Measurements from ENCODE around the gene GPC1.

The GPC1 gene

GRCh38 chr2:240498958-240499260 is 63.4 kb downstream of the GPC1 start:
- POLR2A ChIA-PET = no interaction called here

GRCh38 chr2:240499309-240500301 is 64.1 kb downstream of the GPC1 start:
- CTCF ChIA-PET = no interaction called here
- Histone ChIP-seq H3K36me3 (ENCODE audit: control insufficient read depth in 2 of 2, insufficient read depth in 1 of 2, low read length in 2 of 2) (peaks cover 0 to 9% of the 10 kb centered on the region in 2 experiments; a peak in 1 of 3 replicates), H3K4me3 (ENCODE audit: low read depth, low read length) (no peak overlapping the region), H3K4me1 (ENCODE audit: control insufficient read depth, insufficient read depth, low read length) (no peaks in the 10 kb centered on the region), H3K27ac (ENCODE audit: extremely low read depth, low read depth, low read length) (no peak overlapping the region), H3K9me3 (ENCODE audit: control insufficient read depth, insufficient read depth, low read depth, low read length) (no peaks in the 10 kb centered on the region)
- TF ChIP-seq BCL11B (tag by site-specific recombination; IDR thresholded peaks at IDR 0.05; ENCODE audit: low read depth) = no peak
- peak; percentile 37; the same call in 1 of the 2 replicates for TF ChIP-seq EGR2 (tag by site-specific recombination; IDR thresholded peaks at IDR 0.05; ENCODE audit: low read depth)
- POLR2A ChIA-PET = interaction anchor here (1.1 kb wide), 1 partner anchor 87 kb away, joined by 4 read pairs; the partner anchor contains the start of gene CAPN10

More at GRCh38 chr2:240498958-240499260, 63.4 kb downstream of the GPC1 start:
- CTCF ChIA-PET = no interaction called here
- H3K36me3 ChIP-seq (ENCODE audit: control insufficient read depth in 2 of 2, insufficient read depth in 1 of 2, low read length in 2 of 2) = peaks cover 0 to 9% of the 10 kb centered on the region in 2 experiments; a peak in 1 of 3 replicates
- H3K4me3 ChIP-seq (ENCODE audit: low read depth, low read length) = no peak overlapping the region
- TF ChIP-seq FEZF1 (tag by site-specific recombination; IDR thresholded peaks at IDR 0.05) (no peak), SP7 (tag by site-specific recombination; IDR thresholded peaks at IDR 0.05) (no peak), ZIC2 (tag by site-specific recombination; IDR thresholded peaks at IDR 0.05) (0 out of 2 replicates have a peak, but pooled peaks have one; percentile 7)
- no peaks in the 10 kb centered on the region for H3K4me1 ChIP-seq (ENCODE audit: control insufficient read depth, insufficient read depth, low read length)
- no peak overlapping the region for H3K27ac ChIP-seq (ENCODE audit: extremely low read depth, low read depth, low read length)
- H3K9me3 ChIP-seq (ENCODE audit: control insufficient read depth, insufficient read depth, low read depth, low read length) = no peaks in the 10 kb centered on the region

GRCh38 chr2:240500561-240501423 is 65.3 kb downstream of the GPC1 start:
- POLR2A ChIA-PET = no interaction called here
- TF ChIP-seq ZFHX2 (tag by site-specific recombination; conservative IDR thresholded peaks at IDR 0.05) (peak; percentile 21; the same call in 1 of the 2 replicates), ZNF121 (tag by site-specific recombination; IDR thresholded peaks at IDR 0.05) (no peak)
- H3K4me3 ChIP-seq (ENCODE audit: low read depth, low read length) = no peak overlapping the region
- no peak overlapping the region for H3K27ac ChIP-seq (ENCODE audit: extremely low read depth, low read depth, low read length)
- no peaks in the 10 kb centered on the region for H3K9me3 ChIP-seq (ENCODE audit: control insufficient read depth, insufficient read depth, low read depth, low read length)
- H3K4me1 ChIP-seq (ENCODE audit: control insufficient read depth, insufficient read depth, low read length) = no peaks in the 10 kb centered on the region
- CTCF ChIA-PET = no interaction called here
- H3K36me3 ChIP-seq (ENCODE audit: control insufficient read depth in 2 of 2, insufficient read depth in 1 of 2, low read length in 2 of 2) = peaks cover 0 to 9% of the 10 kb centered on the region in 2 experiments; a peak in 1 of 3 replicates

GRCh38 chr2:240501531-240501991 is 66.1 kb downstream of the GPC1 start:
- TF ChIP-seq ZNF266 (tag by site-specific recombination; IDR thresholded peaks at IDR 0.05; ENCODE audit: low read depth) (no peak), ZBTB48 (tag by site-specific recombination; IDR thresholded peaks at IDR 0.05) (no peak), GLI2 (tag by site-specific recombination; IDR thresholded peaks at IDR 0.05; ENCODE audit: borderline replicate concordance, low read depth) (no peak), ZNF664 (tag by site-specific recombination; IDR thresholded peaks at IDR 0.05) (no peak), KLF1 (tag by site-specific recombination; IDR thresholded peaks at IDR 0.05) (no peak), SP2 (tag by site-specific recombination; IDR thresholded peaks at IDR 0.05) (no peak), MEIS1 (CRISPR knock-in tag; IDR thresholded peaks at IDR 0.05; ENCODE audit: borderline replicate concordance) (no peak), ZNF311 (tag by site-specific recombination; IDR thresholded peaks at IDR 0.05; ENCODE audit: borderline replicate concordance) (no peak), ZSCAN18 (tag by site-specific recombination; IDR thresholded peaks at IDR 0.05) (no peak), ZNF133 (tag by site-specific recombination; IDR thresholded peaks at IDR 0.05) (no peak), ZNF223 (tag by site-specific recombination; IDR thresholded peaks at IDR 0.05) (no peak)
- no peak overlapping the region for H3K4me3 ChIP-seq (ENCODE audit: low read depth, low read length)
- ChIA-PET POLR2A (no interaction called here), CTCF (no interaction called here)
- H3K9me3 ChIP-seq (ENCODE audit: control insufficient read depth, insufficient read depth, low read depth, low read length) = no peaks in the 10 kb centered on the region
- H3K27ac ChIP-seq (ENCODE audit: extremely low read depth, low read depth, low read length) = no peak overlapping the region
- H3K4me1 ChIP-seq (ENCODE audit: control insufficient read depth, insufficient read depth, low read length) = no peaks in the 10 kb centered on the region
- H3K36me3 ChIP-seq (ENCODE audit: control insufficient read depth in 2 of 2, insufficient read depth in 1 of 2, low read length in 2 of 2) = peaks cover 0 to 9% of the 10 kb centered on the region in 2 experiments; a peak in 1 of 3 replicates

All from HEK293 (cell line).